ENCODE data around the gene DIPK1A. TPM values are rescaled to one million over a fixed set of nuclear protein-coding genes. Genes with fewer than 3 reads are reported as not detected.

The DIPK1A gene
- polyA plus RNA-seq, 2 of the 4 experiments (the other 2 are of a cell fraction), result 12.4 to 21.1 TPM

GRCh38 chr1:92902406-92902744 is 58.9 kb downstream of the DIPK1A start:
- POLR2A ChIA-PET, result no interaction called here
- CTCF ChIA-PET, result interaction anchor here (0.7 to 3.4 kb wide), 4 partner anchors 44 to 135 kb away, joined by 3 to 17 read pairs (median 6); no protein-coding TSS in a partner anchor
- no peak for FAIRE-seq

DNA sequence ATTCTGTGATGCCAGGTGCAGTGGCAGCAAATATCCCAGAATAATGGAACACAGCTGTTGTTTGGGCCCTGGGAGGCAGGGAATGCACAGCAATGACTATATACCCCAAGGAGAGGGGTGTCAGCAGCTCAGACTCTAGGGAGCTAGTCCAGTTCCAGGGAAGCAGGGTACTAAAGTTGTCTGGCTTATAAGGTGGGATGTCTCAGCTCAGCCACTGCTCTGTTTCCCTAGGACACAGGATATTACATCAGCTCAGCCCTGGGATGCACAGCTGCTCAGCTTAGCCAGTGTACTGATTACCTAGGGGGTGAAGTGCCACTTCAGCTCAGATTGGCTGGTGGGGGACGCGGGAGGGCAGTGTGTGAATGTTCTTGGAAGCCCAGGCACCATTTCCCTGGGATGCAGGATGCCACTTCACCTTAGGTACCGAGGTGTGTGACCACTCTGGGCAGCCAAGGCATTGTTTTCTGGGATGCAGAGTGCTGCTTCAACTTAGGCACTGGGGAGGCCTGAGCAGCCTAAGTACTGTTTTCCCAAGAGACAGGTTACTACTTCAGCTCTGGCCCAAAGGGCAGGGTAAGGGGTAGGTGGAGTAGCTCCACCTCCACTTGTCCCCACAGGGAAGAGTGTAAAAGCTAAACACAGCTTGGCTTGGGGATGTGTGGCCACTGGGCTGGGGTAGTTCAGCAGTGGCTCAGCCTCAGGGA is 59.4 kb downstream of the DIPK1A start:
- FAIRE-seq, result no peak

More at GRCh38 chr1:92902406-92902744, 58.9 kb downstream of the DIPK1A start:
- H3K4me1 ChIP-seq, result peaks cover under 1% of the 10 kb centered on the region; the same call in 1 of the 3 replicates
- no peak overlapping the region for H3K4me3 ChIP-seq
- no peak for DNase-seq (ENCODE audit: low read depth in 1 of 2, low spot score in 1 of 2)
- H3K4me2 ChIP-seq, result no peak overlapping the region
- peak in 1 of 2 experiments; percentile 54; a peak in 2 of 6 replicates for ATAC-seq
- no peak for TF ChIP-seq TFCP2L1 (CRISPR knock-in tag; IDR thresholded peaks at IDR 0.05)
- TF ChIP-seq HOXB13 (CRISPR knock-in tag; IDR thresholded peaks at IDR 0.05; ENCODE audit: low read depth), result no peak
- TF ChIP-seq ZSCAN20 (CRISPR knock-in tag; IDR thresholded peaks at IDR 0.05), result no peak
- no peak for TF ChIP-seq FOSB (CRISPR knock-in tag; IDR thresholded peaks at IDR 0.05)
- TF ChIP-seq NFE2L2 (conservative IDR thresholded peaks at IDR 0.05; ENCODE audit: low read length), result no peak
- no peak for TF ChIP-seq NR3C1 (IDR thresholded peaks at IDR 0.05)
- no peak for TF ChIP-seq MYC (IDR thresholded peaks at IDR 0.05; ENCODE audit: borderline replicate concordance, low read length)
- TF ChIP-seq SREBF2 (IDR thresholded peaks at IDR 0.05), result no peak
- TF ChIP-seq, protein P1, sequence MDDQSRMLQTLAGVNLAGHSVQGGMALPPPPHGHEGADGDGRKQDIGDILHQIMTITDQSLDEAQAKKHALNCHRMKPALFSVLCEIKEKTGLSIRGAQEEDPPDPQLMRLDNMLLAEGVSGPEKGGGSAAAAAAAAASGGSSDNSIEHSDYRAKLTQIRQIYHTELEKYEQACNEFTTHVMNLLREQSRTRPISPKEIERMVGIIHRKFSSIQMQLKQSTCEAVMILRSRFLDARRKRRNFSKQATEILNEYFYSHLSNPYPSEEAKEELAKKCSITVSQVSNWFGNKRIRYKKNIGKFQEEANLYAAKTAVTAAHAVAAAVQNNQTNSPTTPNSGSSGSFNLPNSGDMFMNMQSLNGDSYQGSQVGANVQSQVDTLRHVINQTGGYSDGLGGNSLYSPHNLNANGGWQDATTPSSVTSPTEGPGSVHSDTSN (IDR thresholded peaks at IDR 0.05), result no peak
- TF ChIP-seq EP300 (IDR thresholded peaks at IDR 0.05), result no peak
- TF ChIP-seq, protein P2, sequence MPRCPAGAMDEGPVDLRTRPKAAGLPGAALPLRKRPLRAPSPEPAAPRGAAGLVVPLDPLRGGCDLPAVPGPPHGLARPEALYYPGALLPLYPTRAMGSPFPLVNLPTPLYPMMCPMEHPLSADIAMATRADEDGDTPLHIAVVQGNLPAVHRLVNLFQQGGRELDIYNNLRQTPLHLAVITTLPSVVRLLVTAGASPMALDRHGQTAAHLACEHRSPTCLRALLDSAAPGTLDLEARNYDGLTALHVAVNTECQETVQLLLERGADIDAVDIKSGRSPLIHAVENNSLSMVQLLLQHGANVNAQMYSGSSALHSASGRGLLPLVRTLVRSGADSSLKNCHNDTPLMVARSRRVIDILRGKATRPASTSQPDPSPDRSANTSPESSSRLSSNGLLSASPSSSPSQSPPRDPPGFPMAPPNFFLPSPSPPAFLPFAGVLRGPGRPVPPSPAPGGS (IDR thresholded peaks at IDR 0.05), result no peak
- no peak for TF ChIP-seq CEBPB (IDR thresholded peaks at IDR 0.05)
- no peak for TF ChIP-seq ELK1 (IDR thresholded peaks at IDR 0.05; ENCODE audit: low read depth, low read length)
- no peak for TF ChIP-seq JUNB (IDR thresholded peaks at IDR 0.05)
- no peak for TF ChIP-seq JUN (IDR thresholded peaks at IDR 0.05)
- TF ChIP-seq CHD2 (IDR thresholded peaks at IDR 0.05; ENCODE audit: low read length, partially characterized antibody), result no peak
- TF ChIP-seq, protein P3, sequence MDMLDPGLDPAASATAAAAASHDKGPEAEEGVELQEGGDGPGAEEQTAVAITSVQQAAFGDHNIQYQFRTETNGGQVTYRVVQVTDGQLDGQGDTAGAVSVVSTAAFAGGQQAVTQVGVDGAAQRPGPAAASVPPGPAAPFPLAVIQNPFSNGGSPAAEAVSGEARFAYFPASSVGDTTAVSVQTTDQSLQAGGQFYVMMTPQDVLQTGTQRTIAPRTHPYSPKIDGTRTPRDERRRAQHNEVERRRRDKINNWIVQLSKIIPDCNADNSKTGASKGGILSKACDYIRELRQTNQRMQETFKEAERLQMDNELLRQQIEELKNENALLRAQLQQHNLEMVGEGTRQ (IDR thresholded peaks at IDR 0.05), result no peak
- H3K27ac ChIP-seq, result no peak overlapping the region
- no peaks in the 10 kb centered on the region for H3K9me3 ChIP-seq
- 100% methylated on average over 1 of the region's 1 CpG for WGBS (ENCODE audit: missing lambda C conversion rate)

More for the DNA sequence above, 59.4 kb downstream of the DIPK1A start:
- Histone ChIP-seq H3K27ac (no peak overlapping the region), H3K4me3 (no peak overlapping the region), H3K4me1 (no peaks in the 10 kb centered on the region), H3K4me2 (no peak overlapping the region), H3K9me3 (no peaks in the 10 kb centered on the region)
- TF ChIP-seq CHD4 (IDR thresholded peaks at IDR 0.05; ENCODE audit: borderline replicate concordance), result no peak
- TF ChIP-seq CBX2 (IDR thresholded peaks at IDR 0.05; ENCODE audit: borderline replicate concordance, low read depth), result no peak
- TF ChIP-seq, protein P3 (IDR thresholded peaks at IDR 0.05), result no peak
- TF ChIP-seq ZC3H11A (IDR thresholded peaks at IDR 0.05), result no peak
- no peak for TF ChIP-seq CHD2 (IDR thresholded peaks at IDR 0.05; ENCODE audit: low read length, partially characterized antibody)
- TF ChIP-seq HOXA7 (CRISPR knock-in tag; IDR thresholded peaks at IDR 0.05), result no peak
- no peak for TF ChIP-seq KDM5A (IDR thresholded peaks at IDR 0.05)
- TF ChIP-seq JUN (IDR thresholded peaks at IDR 0.05), result no peak
- TF ChIP-seq E2F6 (IDR thresholded peaks at IDR 0.05; ENCODE audit: borderline replicate concordance, low read depth), result no peak
- no peak for TF ChIP-seq GATA3 (IDR thresholded peaks at IDR 0.05; ENCODE audit: borderline replicate concordance)
- no peak for TF ChIP-seq PHF8 (IDR thresholded peaks at IDR 0.05; ENCODE audit: borderline replicate concordance, low read depth)
- TF ChIP-seq JUNB (IDR thresholded peaks at IDR 0.05), result no peak
- no peak for TF ChIP-seq REST (IDR thresholded peaks at IDR 0.05)
- DNase-seq (ENCODE audit: low read depth in 1 of 2, low spot score in 1 of 2) (no peak), ATAC-seq (no peak)
- WGBS (ENCODE audit: missing lambda C conversion rate), result 92% methylated on average over 3 of the region's 3 CpGs
- POLR2A ChIA-PET, result no interaction called here
- CTCF ChIA-PET, result interaction anchor here (0.5 to 3.4 kb wide), 5 partner anchors 35 to 135 kb away, joined by 3 to 17 read pairs (median 3); no protein-coding TSS in a partner anchor
